Measurements from ENCODE around the gene PDCD1LG2. TPM values are rescaled to one million over a fixed set of nuclear protein-coding genes. Genes with fewer than 3 reads are reported as not detected.

PDCD1LG2 gene
- total RNA-seq, 4 donors from 2014 or later, result 2.5 to 4.2 (median 2.9) TPM

GRCh38 chr9:5552301-5552700 is 42.0 kb downstream of the PDCD1LG2 start:
- no peak overlapping the region for H3K27ac ChIP-seq (replicated peaks in 1 of 4)
- H3K4me1 ChIP-seq, result peaks cover 2 to 14% (median 10%) of the 10 kb centered on the region in 4 donors
- H3K9me3 ChIP-seq, result no peaks in the 10 kb centered on the region
- no peak overlapping the region for H3K4me3 ChIP-seq
- H3K36me3 ChIP-seq, result no peaks in the 10 kb centered on the region
- intact Hi-C loops (cut with DNase I), result no loop called here
- no peak for DNase-seq (ENCODE audit: extremely low spot score)
- WGBS, result 100% methylated on average over 3 of the region's 3 CpGs
- no peak for TF ChIP-seq POLR2A (IDR thresholded peaks at IDR 0.05; ENCODE audit: low read depth)
- no peaks in the 10 kb centered on the region for H3K27me3 ChIP-seq

DNA sequence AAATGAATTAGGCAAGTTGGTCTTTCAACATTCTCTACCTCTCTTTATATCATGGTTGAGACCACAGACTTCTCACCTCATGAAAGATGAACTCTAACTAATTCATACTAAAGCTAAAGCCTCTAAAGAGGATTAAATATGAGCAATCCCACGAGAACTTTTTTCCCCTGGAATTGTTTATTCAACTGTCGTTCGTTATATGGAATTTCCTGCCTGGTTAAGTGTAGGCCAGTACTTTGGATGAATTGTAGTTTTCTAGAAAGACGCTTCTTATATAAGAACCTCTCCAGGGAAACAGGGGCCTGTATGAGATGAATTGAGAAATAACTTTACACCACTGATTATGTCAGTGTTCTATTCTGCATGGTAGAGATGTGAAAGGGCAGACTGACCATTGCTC is 42.9 kb downstream of the PDCD1LG2 start:
- Histone ChIP-seq H3K9me3 (no peaks in the 10 kb centered on the region), H3K36me3 (no peaks in the 10 kb centered on the region), H3K4me3 (no peak overlapping the region), H3K27ac (replicated peaks in 1 of 4) (no peak overlapping the region), H3K27me3 (no peaks in the 10 kb centered on the region), H3K4me1 (peaks cover 11 to 23% (median 19%) of the 10 kb centered on the region in 4 donors)
- no peak for DNase-seq (ENCODE audit: extremely low spot score)
- WGBS, result 45% methylated on average over 4 of the region's 4 CpGs
- intact Hi-C loops (cut with DNase I), result no loop called here
- TF ChIP-seq POLR2AphosphoS5 (IDR thresholded peaks at IDR 0.05) (no peak), POLR2A (IDR thresholded peaks at IDR 0.05; ENCODE audit: low read depth) (no peak), EP300 (IDR thresholded peaks at IDR 0.05) (no peak), CTCF (IDR thresholded peaks at IDR 0.05) (no peak)

- no peaks in the 10 kb centered on the region for H3K36me3 ChIP-seq
- peaks cover 14 to 29% (median 26%) of the 10 kb centered on the region in 4 donors for H3K4me1 ChIP-seq
- no peak overlapping the region for H3K27ac ChIP-seq (replicated peaks in 1 of 4)
- 91% methylated on average over 4 of the region's 4 CpGs for WGBS
- DNase-seq (ENCODE audit: extremely low spot score), result no peak
- no peaks in the 10 kb centered on the region for H3K9me3 ChIP-seq
- H3K4me3 ChIP-seq, result no peak overlapping the region
- TF ChIP-seq POLR2A (IDR thresholded peaks at IDR 0.05; ENCODE audit: low read depth) (no peak), EP300 (IDR thresholded peaks at IDR 0.05) (no peak), POLR2AphosphoS5 (IDR thresholded peaks at IDR 0.05) (no peak), CTCF (IDR thresholded peaks at IDR 0.05) (no peak)
- no peaks in the 10 kb centered on the region for H3K27me3 ChIP-seq
- intact Hi-C loops (cut with DNase I), result no loop called here
These were observed 43.9 kb downstream of the PDCD1LG2 start for GRCh38 chr9:5554254-5554653.

DNA sequence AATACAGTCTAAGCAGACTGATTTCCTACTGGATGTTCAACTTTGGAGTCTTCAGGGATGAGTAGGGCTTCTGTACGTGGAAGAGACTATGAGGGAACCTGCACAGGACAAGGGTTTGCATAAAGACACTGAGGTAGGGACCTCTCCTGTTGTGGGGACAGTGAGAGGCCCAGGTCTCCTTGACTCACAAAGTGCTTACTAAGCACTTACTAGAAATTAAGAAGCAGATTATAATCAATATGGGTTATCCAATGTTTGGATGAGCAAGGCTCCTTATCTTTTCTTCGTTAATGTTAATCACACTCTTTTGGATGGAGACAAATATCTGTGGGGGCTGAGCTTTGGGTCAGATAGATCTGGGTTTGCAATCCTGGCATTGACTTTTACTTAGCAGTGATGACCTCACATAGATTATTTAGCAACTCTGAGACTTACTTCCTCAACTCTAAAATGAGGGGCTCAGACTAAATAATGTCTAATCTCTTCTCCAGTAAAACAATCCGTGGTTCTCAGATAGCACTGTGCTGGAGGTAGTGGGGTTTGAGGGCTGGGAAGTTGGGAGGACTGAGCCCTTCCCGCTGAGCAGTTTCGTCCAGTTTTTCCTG is 45.9 kb downstream of the PDCD1LG2 start:
- intact Hi-C loops (cut with DNase I), result no loop called here
- H3K4me3 ChIP-seq, result no peak overlapping the region
- H3K27me3 ChIP-seq, result no peaks in the 10 kb centered on the region
- H3K27ac ChIP-seq (replicated peaks in 1 of 4), result peak overlapping the region in 1 of 4 donors; percentile 70
- no peaks in the 10 kb centered on the region for H3K36me3 ChIP-seq
- TF ChIP-seq CTCF (IDR thresholded peaks at IDR 0.05) (no peak), POLR2A (IDR thresholded peaks at IDR 0.05; ENCODE audit: low read depth) (no peak), POLR2AphosphoS5 (IDR thresholded peaks at IDR 0.05) (no peak), EP300 (IDR thresholded peaks at IDR 0.05) (no peak)
- H3K9me3 ChIP-seq, result no peaks in the 10 kb centered on the region
- 92% methylated on average over 5 of the region's 5 CpGs for WGBS
- peaks cover 14 to 29% (median 26%) of the 10 kb centered on the region in 4 donors for H3K4me1 ChIP-seq
- DNase-seq (ENCODE audit: extremely low spot score), result no peak

- intact Hi-C loops (cut with DNase I), result no loop called here
- Histone ChIP-seq H3K27ac (replicated peaks in 1 of 4) (peak overlapping the region; percentile 31 to 70 (median 56)), H3K4me3 (peak overlapping the region in 2 of 4 donors; percentile 8 to 9), H3K27me3 (no peaks in the 10 kb centered on the region), H3K9me3 (no peaks in the 10 kb centered on the region), H3K4me1 (peaks cover 14 to 32% (median 26%) of the 10 kb centered on the region in 4 donors), H3K36me3 (no peaks in the 10 kb centered on the region)
- 26% methylated on average over 7 of the region's 7 CpGs for WGBS
- DNase-seq (ENCODE audit: extremely low spot score), result no peak
- TF ChIP-seq POLR2AphosphoS5 (IDR thresholded peaks at IDR 0.05), result peak in 1 of 2 donors; percentile 17
- TF ChIP-seq EP300 (IDR thresholded peaks at IDR 0.05), result no peak
These were observed 47.6 kb downstream of the PDCD1LG2 start for GRCh38 chr9:5557606-5558587.

Data from esophagus muscularis mucosa (tissue), 4 donors.